ENCODE data around the gene CAB39L. TPM values are rescaled to one million over a fixed set of nuclear protein-coding genes. Genes with fewer than 3 reads are reported as not detected.

The CAB39L gene
- total RNA-seq, 3 donors from 2014 or later (not counting 1 experiment from before 2014, with no cell fraction given) = 4.4 to 6.5 (median 6.0) TPM

- H3K36me3 Mint-ChIP-seq = no peaks in the 10 kb centered on the region
- no peaks in the 10 kb centered on the region for H3K9me3 Mint-ChIP-seq
Observed at GRCh38 chr13:49288458-49288857, 155.4 kb downstream of the CAB39L start.

DNA sequence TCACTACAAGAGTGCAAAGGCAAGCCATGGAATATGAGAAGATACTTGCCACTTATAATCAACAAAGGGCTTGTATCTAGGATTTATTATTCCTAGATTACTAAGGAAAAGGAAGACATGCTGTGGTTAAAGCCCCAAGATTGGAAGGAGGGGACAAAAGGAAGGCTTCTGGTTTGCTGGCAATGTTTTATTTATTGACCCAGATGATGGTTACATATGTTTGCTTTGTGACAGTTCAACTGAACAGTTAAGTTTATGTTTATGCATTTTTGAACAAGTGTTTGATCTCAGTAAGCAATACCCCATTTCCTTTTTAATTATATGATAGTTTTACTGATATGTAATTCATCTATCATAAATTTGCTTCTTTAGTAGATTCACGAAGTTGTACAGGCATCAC is 155.9 kb downstream of the CAB39L start:
- H3K9me3 ChIP-seq (ENCODE audit: control insufficient read depth, insufficient read depth, low read length) = no peaks in the 10 kb centered on the region
- DNase-seq = no peak
- no peak overlapping the region for H3K27ac Mint-ChIP-seq
- no peak for ATAC-seq
- no peak overlapping the region for H3K27ac ChIP-seq (ENCODE audit: low read length)
- H3K36me3 ChIP-seq (ENCODE audit: control insufficient read depth, insufficient read depth, low read length) = peaks cover 3% of the 10 kb centered on the region
- H3K36me3 Mint-ChIP-seq = no peaks in the 10 kb centered on the region
- H3K4me3 Mint-ChIP-seq = no peak overlapping the region
- no peak overlapping the region for H3K4me3 ChIP-seq (ENCODE audit: low read length)
- no peaks in the 10 kb centered on the region for H3K4me1 ChIP-seq (ENCODE audit: control insufficient read depth, insufficient read depth, low read length)
- H3K27me3 Mint-ChIP-seq (ENCODE audit: low read depth in 2 of 2) = no peaks in the 10 kb centered on the region
- no peaks in the 10 kb centered on the region for H3K9me3 Mint-ChIP-seq
- 100% methylated on average over 1 of the region's 1 CpG for WGBS (ENCODE audit: insufficient coverage)
- peaks cover 0 to 4% of the 10 kb centered on the region in 2 donors for H3K4me1 Mint-ChIP-seq
- H3K27me3 ChIP-seq (ENCODE audit: control insufficient read depth, insufficient read depth, low read length) = no peaks in the 10 kb centered on the region
- TF ChIP-seq CTCF (IDR thresholded peaks at IDR 0.05) = no peak
- intact Hi-C loops (cut with micrococcal nuclease) = no loop called here

More at GRCh38 chr13:49288458-49288857, 155.4 kb downstream of the CAB39L start:
- DNase-seq (no peak), ATAC-seq (no peak)
- Mint-ChIP-seq H3K4me3 (no peak overlapping the region), H3K27me3 (ENCODE audit: low read depth in 2 of 2) (no peaks in the 10 kb centered on the region), H3K27ac (no peak overlapping the region), H3K4me1 (peaks cover 0 to 6% of the 10 kb centered on the region in 2 donors)
- TF ChIP-seq CTCF (IDR thresholded peaks at IDR 0.05) = no peak
- Histone ChIP-seq H3K27ac (ENCODE audit: low read length) (no peak overlapping the region), H3K4me1 (ENCODE audit: control insufficient read depth, insufficient read depth, low read length) (no peaks in the 10 kb centered on the region), H3K27me3 (ENCODE audit: control insufficient read depth, insufficient read depth, low read length) (no peaks in the 10 kb centered on the region), H3K9me3 (ENCODE audit: control insufficient read depth, insufficient read depth, low read length) (no peaks in the 10 kb centered on the region), H3K4me3 (ENCODE audit: low read length) (no peak overlapping the region), H3K36me3 (ENCODE audit: control insufficient read depth, insufficient read depth, low read length) (peaks cover 3% of the 10 kb centered on the region)
- intact Hi-C loops (cut with micrococcal nuclease) = no loop called here

DNA sequence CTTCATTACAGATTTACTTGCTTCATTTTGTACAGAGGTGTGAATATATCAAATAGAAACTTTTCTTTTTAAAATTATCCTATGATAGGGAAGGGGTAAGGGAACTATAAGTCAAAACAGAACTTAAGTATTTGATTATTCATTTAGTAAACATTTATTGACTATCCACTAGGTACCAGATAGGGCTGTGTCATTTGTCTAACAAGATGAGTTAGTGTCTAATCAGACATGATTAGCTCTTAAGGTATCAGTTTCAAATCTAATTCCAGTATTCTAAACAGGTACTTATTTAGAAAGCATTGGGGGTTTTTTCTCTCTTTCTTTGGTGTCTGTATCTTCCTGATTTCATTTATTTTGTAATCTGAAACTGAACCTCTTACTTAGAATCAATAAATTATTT is 164.0 kb downstream of the CAB39L start:
- Histone ChIP-seq H3K27me3 (ENCODE audit: control insufficient read depth, insufficient read depth, low read length) (no peaks in the 10 kb centered on the region), H3K27ac (ENCODE audit: low read length) (no peak overlapping the region), H3K9me3 (ENCODE audit: control insufficient read depth, insufficient read depth, low read length) (no peaks in the 10 kb centered on the region), H3K36me3 (ENCODE audit: control insufficient read depth, insufficient read depth, low read length) (peaks cover 7% of the 10 kb centered on the region), H3K4me3 (ENCODE audit: low read length) (no peak overlapping the region), H3K4me1 (ENCODE audit: control insufficient read depth, insufficient read depth, low read length) (no peaks in the 10 kb centered on the region)
- no peak for TF ChIP-seq CTCF (IDR thresholded peaks at IDR 0.05)
- Mint-ChIP-seq H3K4me1 (no peaks in the 10 kb centered on the region), H3K27ac (no peak overlapping the region), H3K36me3 (no peaks in the 10 kb centered on the region), H3K4me3 (no peak overlapping the region), H3K27me3 (ENCODE audit: low read depth in 2 of 2) (no peaks in the 10 kb centered on the region), H3K9me3 (no peaks in the 10 kb centered on the region)
- ATAC-seq (no peak), DNase-seq (no peak)
- intact Hi-C loops (cut with micrococcal nuclease) = loop anchor here (2.0 to 5.0 kb wide), 2 partner anchors 63 to 181 kb away; no protein-coding TSS in a partner anchor

GRCh38 chr13:49279112-49279511 is 164.8 kb downstream of the CAB39L start:
- Mint-ChIP-seq H3K4me1 (no peaks in the 10 kb centered on the region), H3K27me3 (ENCODE audit: low read depth in 2 of 2) (no peaks in the 10 kb centered on the region), H3K36me3 (no peaks in the 10 kb centered on the region), H3K9me3 (no peaks in the 10 kb centered on the region), H3K27ac (no peak overlapping the region), H3K4me3 (no peak overlapping the region)
- DNase-seq (no peak), ATAC-seq (no peak)
- 99% methylated on average over 5 of the region's 5 CpGs for WGBS (ENCODE audit: insufficient coverage)
- intact Hi-C loops (cut with micrococcal nuclease) = no loop called here
- no peaks in the 10 kb centered on the region for H3K9me3 ChIP-seq (ENCODE audit: control insufficient read depth, insufficient read depth, low read length)
- no peaks in the 10 kb centered on the region for H3K4me1 ChIP-seq (ENCODE audit: control insufficient read depth, insufficient read depth, low read length)
- no peak overlapping the region for H3K4me3 ChIP-seq (ENCODE audit: low read length)
- H3K36me3 ChIP-seq (ENCODE audit: control insufficient read depth, insufficient read depth, low read length) = peaks cover 7% of the 10 kb centered on the region
- no peaks in the 10 kb centered on the region for H3K27me3 ChIP-seq (ENCODE audit: control insufficient read depth, insufficient read depth, low read length)
- TF ChIP-seq CTCF (IDR thresholded peaks at IDR 0.05) = no peak
- no peak overlapping the region for H3K27ac ChIP-seq (ENCODE audit: low read length)

Data from natural killer cell (primary cell).